ENCODE measurements around the gene CEP120.
"Not testable (repeated sequence)": the region's sequence is repeated elsewhere in the genome, so short reads cannot be mapped to it uniquely, and the experiment has no call there.

The CEP120 gene

DNA sequence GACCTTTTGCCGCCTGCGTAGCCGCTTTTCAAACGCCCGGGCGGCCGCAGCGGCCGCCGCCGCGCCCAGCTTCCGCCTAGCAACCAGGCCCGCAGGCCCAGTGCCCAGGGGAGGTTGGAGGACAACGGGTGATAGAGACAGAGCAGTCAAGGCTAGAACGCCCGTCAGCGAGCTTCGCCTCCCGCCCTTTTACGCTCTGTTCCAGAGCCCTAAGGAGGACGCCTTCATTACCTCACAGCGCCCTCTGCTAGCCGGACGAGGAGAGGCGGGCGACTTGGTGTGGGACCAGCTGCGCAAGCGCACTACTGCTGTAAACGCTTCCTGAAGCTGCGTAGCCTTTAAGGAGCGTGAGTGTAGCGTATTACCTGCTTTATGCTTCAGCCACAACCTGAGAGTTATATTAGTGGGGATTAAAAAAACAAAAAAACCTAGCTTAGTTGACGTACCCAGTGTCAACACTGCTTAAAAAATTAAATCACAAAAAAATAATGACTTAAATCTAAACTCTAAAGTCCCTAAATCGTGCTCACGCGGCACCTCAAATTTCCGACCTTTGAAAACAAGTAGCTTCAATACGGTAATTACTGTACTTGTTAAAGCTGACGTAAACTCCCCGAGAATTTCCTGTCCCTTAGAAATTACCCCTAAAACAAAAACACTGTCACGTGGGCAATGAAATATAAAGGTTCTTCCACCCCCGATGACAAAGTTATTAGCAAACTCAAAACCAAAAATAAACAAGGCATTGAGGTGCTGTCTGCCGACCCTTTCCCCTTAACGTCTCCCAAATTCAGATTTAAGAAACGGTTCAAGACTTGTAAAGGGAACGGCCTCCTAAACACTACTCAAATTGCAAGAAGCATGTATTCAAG, at the start of gene CEP120:
TSS of gene CEP120 (minus strand) at position 126 of the 872 bp plus-strand sequence. CDS start 405 bp downstream, outside the sequence.
- DNase-seq = peak; percentile 98 to 99

DNA sequence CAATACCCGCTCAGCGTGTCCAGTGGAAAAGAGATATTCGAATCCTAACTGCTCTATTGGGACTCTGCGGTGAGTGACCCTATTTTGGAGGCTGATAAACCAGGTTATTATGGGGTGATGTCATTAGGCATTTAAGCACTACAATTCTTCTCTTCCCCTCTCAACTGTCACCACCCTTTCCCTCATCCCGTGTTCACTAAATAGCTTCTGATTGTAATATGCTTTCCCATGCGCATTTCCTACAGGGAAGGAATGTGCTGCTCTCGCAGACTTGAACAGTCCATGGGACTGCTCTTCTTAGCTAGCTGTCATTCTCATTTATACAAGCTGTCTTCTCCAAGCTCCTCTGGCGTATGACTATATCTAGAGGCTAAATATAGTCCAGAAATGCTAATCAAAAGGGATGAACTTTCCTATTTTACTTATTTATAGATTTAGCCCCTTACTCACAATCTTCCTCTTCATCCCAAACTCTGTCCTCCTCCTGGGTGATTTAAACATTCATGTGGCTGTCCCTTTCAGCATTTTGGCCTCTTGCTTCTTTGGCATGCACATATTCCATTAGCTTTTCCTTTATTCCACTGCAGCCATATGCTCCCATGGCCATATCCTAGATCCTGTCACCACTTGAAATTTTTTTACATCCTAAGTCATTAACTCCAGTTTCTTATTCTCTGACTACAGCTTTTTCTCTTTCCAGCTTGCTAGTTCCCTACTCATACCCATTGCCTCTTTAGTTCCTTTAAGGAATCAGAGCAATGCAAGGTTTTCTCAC, 49.1 kb upstream of the CEP120 start:
- DNase-seq = no peak

DNA sequence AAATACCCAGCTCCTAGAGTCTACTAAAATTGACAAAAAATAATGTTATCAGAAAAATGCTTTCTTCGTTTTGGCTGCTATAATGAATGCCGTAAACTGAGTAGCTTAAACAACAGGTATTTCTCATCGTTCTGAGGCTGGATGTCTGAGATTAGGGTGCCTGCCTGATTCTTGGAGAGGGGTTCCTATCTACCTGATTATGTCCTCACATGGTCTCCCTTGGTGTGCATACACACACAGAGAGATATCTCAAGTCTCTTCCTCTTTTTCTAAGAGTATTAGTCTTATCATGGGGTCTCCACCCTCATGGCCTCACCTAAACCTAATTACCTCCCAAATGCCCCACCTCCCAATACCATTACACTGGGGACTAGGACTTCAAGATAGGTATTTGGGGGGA, 48.2 kb upstream of the CEP120 start:
- DNase-seq = no peak

DNA sequence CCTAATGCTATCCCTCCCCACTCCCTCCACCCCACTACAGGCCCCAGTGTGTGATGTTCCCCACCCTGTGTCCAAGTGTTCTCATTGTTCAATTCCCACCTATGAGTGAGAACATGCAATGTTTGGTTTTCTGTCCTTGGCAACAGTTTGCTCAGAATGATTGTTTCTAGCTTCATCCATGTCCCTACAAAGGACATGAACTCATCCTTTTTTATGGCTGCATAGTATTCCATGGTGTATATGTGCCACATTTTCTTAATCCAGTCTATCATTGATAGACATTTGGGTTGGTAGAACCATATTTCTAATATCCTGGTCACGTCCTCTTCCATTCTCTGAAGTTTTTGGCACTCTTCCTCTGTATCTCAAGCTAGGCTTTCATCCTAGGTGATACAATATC, 43.6 kb upstream of the CEP120 start:
- DNase-seq = not testable (repeated sequence)

DNA sequence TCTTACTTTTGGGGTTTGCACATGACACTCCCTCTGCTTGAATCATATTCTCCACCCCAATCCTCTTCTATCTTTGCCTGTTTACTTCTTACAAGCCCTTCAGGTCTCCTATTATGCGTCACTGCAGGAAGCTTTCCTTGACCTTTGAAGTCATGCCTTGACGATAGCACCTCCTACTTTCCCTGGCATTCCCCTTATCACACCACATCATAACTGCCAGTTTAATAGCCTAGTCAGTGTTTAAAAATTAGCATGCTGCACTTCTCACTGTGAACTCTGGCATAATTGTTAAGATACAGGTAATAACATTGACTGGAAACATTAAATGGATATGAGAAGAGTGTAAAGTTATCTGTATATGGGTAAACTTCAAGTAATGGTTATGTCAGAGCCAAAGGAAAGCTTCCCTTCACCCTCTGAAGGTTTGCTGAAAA, 37.1 kb upstream of the CEP120 start:
- no peak for DNase-seq

DNA sequence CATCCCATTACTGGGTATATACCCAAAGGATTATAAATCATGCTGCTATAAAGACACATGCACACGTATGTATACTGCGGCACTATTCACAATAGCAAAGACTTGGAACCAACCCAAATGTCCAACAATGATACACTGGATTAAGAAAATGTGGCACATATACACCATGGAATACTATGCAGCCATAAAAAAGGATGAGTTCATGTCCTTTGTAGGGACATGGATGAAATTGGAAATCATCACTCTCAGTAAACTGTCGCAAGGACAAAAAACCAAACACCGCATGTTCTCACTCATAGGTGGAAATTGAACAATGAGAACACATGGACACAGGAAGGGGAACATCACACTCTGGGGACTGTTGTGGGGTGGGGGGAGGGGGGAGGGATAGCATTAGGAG, 35.8 kb upstream of the CEP120 start:
- DNase-seq = not testable (repeated sequence)

DNA sequence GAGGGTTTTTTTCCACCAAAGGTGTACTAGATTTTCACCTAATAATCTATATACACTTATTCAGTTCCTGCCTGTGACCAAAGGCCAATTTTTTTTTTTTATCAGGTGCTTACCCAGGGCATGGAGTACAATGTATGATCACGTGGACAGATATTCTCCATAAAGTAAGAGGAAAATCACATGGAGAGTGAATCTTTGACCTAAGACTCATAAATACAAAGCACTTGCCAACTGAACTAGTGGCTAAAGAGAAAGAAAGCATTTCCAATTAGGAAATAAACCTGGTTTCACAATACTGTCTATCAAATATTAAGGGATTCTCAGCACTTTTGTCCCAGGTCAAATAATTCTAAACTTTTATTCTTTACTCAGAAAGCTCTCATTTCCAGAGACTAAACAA, 33.0 kb upstream of the CEP120 start:
- DNase-seq = no peak

- DNase-seq = peak; percentile 39 to 65
Observed at GRCh38 chr5:123455640-123456039, 32.4 kb upstream of the CEP120 start.

- no peak for DNase-seq
Observed at GRCh38 chr5:123455095-123455494, 31.9 kb upstream of the CEP120 start.

- peak; percentile 44 to 62 for DNase-seq
Observed at GRCh38 chr5:123454259-123454911, 31.2 kb upstream of the CEP120 start.

DNA sequence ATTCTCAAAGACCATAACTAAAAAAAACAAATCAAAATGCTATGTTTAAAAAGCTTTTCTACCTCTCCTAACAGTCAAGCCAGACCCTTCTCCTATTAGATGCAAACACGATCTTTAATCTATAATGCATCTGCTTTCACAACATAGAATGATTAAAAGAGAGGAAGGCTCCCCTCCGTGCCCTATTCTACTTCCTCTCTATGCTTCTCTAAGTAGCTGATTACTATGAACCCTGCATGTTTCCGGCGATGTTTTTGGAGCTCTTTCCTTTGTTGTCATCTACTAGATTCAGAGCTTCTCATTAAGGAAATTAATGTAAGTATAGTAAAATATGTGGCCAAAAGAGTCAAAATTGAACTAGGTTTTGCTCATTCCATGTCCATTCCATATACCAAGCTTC, 29.2 kb upstream of the CEP120 start:
- DNase-seq = peak in 1 of 2 donors; percentile 23

GRCh38 chr5:123451047-123451446, 27.8 kb upstream of the CEP120 start:
- DNase-seq = no peak

DNA sequence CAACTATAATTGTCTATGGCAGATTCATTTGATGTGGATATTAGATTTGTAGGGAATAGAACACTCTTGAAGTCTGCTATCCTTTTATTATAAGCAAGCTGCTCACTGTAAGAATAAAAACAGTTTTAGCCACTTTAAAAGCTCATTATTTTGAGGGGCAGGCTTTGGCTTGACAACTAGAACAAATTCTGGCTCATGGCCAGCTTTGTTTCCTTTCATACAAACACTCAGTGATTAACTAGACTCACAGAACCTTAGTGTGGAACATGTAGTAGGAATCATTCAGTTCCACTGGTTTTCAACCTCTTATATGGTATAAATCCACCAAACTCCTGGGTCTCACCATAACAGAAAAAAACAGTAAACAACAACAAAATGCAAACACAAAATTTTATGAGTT, 27.4 kb upstream of the CEP120 start:
- no peak for DNase-seq

GRCh38 chr5:123450114-123450513, 26.9 kb upstream of the CEP120 start:
- peak; percentile 21 to 45 for DNase-seq

DNA sequence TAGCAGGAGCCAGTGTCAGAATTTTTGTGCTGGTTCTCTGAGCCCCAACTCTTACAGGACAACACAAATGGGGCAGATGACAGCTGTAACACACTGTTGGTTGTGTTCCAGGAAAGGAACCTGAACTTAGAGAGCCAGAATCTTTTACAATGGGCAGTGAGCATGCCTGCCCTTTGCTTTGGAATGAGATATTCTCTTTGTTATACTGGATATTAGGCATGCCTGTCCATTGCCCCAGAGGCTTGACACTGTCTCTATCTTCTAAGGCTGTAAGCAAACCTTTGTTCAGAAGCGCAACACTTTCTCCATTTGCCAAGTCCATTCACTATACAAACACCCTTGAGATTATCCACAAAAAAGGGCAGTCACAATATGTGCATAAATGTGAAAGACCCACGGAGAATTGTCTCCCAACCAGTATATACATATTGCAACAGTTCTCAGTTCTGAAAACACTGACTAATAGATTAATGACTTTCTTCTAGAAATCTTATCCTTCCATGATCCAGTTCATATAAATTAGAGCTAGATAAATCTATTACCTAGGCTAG, 26.3 kb upstream of the CEP120 start:
- DNase-seq = no peak

DNA sequence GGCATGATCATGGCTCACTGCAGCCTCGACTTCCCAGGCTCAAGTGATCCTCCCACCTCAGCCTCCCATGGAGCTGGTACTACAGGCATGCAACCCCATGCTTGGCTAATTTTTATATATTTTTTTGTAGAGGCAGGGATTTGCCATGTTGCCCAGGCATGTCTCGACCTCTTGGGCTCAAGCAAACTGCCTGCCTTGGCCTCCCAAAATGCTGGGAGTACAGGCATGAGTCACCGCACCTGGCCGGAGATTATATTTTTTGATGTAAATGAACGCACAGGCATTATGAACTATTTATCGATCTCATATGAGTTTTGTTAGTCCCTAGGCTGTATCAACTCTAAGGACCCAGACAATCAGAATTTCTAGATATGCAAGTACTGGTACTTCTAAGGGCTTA, 25.5 kb upstream of the CEP120 start:
- no peak for DNase-seq

- DNase-seq = no peak
Observed at GRCh38 chr5:123448017-123448617, 24.9 kb upstream of the CEP120 start.

DNA sequence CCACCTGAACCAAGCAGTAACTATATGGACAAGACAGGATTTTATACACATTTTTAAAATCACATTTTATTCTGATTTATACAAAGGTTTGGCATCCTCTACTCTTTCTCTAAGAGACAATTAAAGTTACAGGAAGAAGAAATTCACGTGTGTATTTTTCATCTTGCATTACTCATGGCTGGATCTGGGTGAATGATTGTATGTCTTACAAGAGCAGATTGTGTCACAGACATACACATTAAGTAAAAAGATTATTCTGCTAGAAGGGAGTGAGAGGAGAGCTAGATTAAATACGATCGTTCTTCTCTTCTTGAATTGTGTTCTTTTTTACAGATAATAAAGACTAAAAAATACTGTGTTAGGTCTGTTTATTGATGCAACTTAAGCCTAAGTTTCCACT, 20.8 kb upstream of the CEP120 start:
- no peak for DNase-seq

- DNase-seq = no peak
Observed at GRCh38 chr5:123441408-123441807, 18.2 kb upstream of the CEP120 start.

DNA sequence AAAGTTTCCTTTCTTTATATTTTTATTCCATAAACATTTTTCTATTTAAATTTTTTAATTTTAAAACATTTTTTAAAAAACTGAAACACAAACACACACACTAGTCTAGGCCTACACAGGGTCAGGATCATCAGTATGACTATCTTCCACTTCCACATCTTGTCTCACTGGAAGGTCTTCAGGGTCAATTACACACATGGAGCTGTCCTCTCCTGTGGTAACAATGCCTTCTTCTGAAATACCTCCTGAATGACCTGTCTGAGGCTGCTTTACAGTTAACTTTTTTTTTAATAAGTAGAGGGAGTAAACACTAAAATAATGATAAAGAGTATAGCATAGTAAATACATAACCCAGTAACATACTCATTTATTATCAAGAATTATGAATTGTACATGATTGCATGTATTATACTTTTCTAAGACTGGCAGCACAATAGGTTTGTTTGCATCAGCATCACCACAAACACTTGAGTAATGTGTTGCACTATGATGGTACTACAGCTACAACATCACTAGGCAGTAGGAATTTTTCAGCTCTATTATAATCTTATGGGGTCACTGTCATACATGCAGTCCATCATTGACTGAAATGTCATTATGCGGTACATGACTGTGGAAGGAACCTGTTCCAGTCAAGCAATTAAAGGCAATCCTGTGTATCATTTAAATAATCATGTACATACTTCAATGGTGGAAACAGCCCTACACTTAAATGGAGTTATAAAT, 17.4 kb upstream of the CEP120 start:
- DNase-seq = no peak

DNA sequence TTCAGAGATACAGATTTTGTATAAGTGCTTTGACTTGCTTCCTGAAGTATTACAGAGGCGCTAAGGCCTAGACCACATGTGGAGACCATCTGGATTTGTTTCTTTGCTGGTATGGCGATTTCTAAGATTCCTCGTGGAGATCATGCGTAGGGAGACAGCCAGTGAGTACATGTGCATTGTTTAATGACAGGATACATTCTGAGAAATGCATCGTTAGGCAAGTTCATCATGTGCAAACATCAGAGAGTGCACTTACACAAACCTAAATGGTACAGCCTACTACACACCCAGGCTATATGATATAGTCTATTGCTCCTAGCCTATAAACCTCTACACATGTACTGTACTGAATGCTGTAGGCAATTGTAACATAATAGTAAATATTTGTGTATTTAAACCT, 16.5 kb upstream of the CEP120 start:
- DNase-seq = no peak

GRCh38 chr5:123438902-123439301, 15.7 kb upstream of the CEP120 start:
- DNase-seq = peak; percentile 38 to 49

All from inflammatory macrophage treated with lipopolysaccharide for 1 hour (primary cell).